Measurements from ENCODE around the gene RNF148. TPM values are rescaled to one million over a fixed set of nuclear protein-coding genes. Genes with fewer than 3 reads are reported as not detected.
A peak's percentile ranks its signal among the peaks of the same experiment; 100 is the strongest.
"Not testable (repeated sequence)": the region's sequence is repeated elsewhere in the genome, so short reads cannot be mapped to it uniquely, and the experiment has no call there.

RNF148 gene
- total RNA-seq, 3 donors from 2014 or later, result 1.3 to 11.8 (median 10.7) TPM

GRCh38 chr7:122684504-122684903, 18.2 kb downstream of the RNF148 start:
- Histone ChIP-seq H3K4me3 (no peak overlapping the region), H3K4me1 (no peaks in the 10 kb centered on the region), H3K27ac (no peak overlapping the region), H3K36me3 (no peaks in the 10 kb centered on the region), H3K27me3 (no peaks in the 10 kb centered on the region), H3K9me3 (no peaks in the 10 kb centered on the region)
- intact Hi-C loops (cut with DNase I; ENCODE audit: low total_unique reads), result no loop called here
- TF ChIP-seq CTCF (IDR thresholded peaks at IDR 0.05) (no peak), POLR2A (IDR thresholded peaks at IDR 0.05) (no peak), POLR2AphosphoS5 (IDR thresholded peaks at IDR 0.05) (no peak)
- no peak for DNase-seq (ENCODE audit: low spot score in 2 of 2)

GRCh38 chr7:122682815-122683550, 19.7 kb downstream of the RNF148 start:
- Histone ChIP-seq H3K36me3 (no peaks in the 10 kb centered on the region), H3K27ac (no peak overlapping the region), H3K4me1 (no peaks in the 10 kb centered on the region), H3K27me3 (no peaks in the 10 kb centered on the region), H3K4me3 (no peak overlapping the region), H3K9me3 (no peaks in the 10 kb centered on the region)
- no peak for DNase-seq (ENCODE audit: low spot score in 2 of 2)
- intact Hi-C loops (cut with DNase I; ENCODE audit: low total_unique reads), result no loop called here
- TF ChIP-seq POLR2A (IDR thresholded peaks at IDR 0.05), result no peak
- no peak for TF ChIP-seq CTCF (IDR thresholded peaks at IDR 0.05)
- TF ChIP-seq POLR2AphosphoS5 (IDR thresholded peaks at IDR 0.05), result no peak

- H3K27me3 ChIP-seq; H3K4me1 ChIP-seq; intact Hi-C loops (cut with DNase I; ENCODE audit: low total_unique reads); H3K27ac ChIP-seq; H3K36me3 ChIP-seq; H3K9me3 ChIP-seq; DNase-seq (ENCODE audit: low spot score in 2 of 2); H3K4me3 ChIP-seq: not testable (repeated sequence)
Observed at GRCh38 chr7:122681186-122681585, 21.5 kb downstream of the RNF148 start.

GRCh38 chr7:122679813-122680212, 22.9 kb downstream of the RNF148 start:
- no peaks in the 10 kb centered on the region for H3K9me3 ChIP-seq
- peaks cover 0 to 2% of the 10 kb centered on the region in 2 donors for H3K4me1 ChIP-seq
- no peak overlapping the region for H3K4me3 ChIP-seq
- no peaks in the 10 kb centered on the region for H3K36me3 ChIP-seq
- no peak for DNase-seq (ENCODE audit: low spot score in 2 of 2)
- no peaks in the 10 kb centered on the region for H3K27me3 ChIP-seq
- intact Hi-C loops (cut with DNase I; ENCODE audit: low total_unique reads), result no loop called here
- peak overlapping the region; percentile 33 to 38 for H3K27ac ChIP-seq
- no peak for TF ChIP-seq CTCF (IDR thresholded peaks at IDR 0.05)
- no peak for TF ChIP-seq POLR2AphosphoS5 (IDR thresholded peaks at IDR 0.05)
- TF ChIP-seq POLR2A (IDR thresholded peaks at IDR 0.05), result no peak

- DNase-seq (ENCODE audit: low spot score in 2 of 2), result peak; percentile 56 to 60
- peak overlapping the region; percentile 33 to 38 for H3K27ac ChIP-seq
- H3K9me3 ChIP-seq; intact Hi-C loops (cut with DNase I; ENCODE audit: low total_unique reads); H3K4me3 ChIP-seq; H3K4me1 ChIP-seq; H3K27me3 ChIP-seq; H3K36me3 ChIP-seq: not testable (repeated sequence)
- TF ChIP-seq POLR2AphosphoS5 (IDR thresholded peaks at IDR 0.05), result peak in 1 of 3 donors; percentile 30
Observed at GRCh38 chr7:122679269-122679709, 23.4 kb downstream of the RNF148 start.

- H3K27me3 ChIP-seq, result no peaks in the 10 kb centered on the region
- no peak for DNase-seq (ENCODE audit: low spot score in 2 of 2)
- intact Hi-C loops (cut with DNase I; ENCODE audit: low total_unique reads), result no loop called here
- H3K36me3 ChIP-seq, result no peaks in the 10 kb centered on the region
- H3K4me1 ChIP-seq, result peaks cover 0 to 5% of the 10 kb centered on the region in 2 donors
- TF ChIP-seq POLR2A (IDR thresholded peaks at IDR 0.05) (no peak), POLR2AphosphoS5 (IDR thresholded peaks at IDR 0.05) (no peak), CTCF (IDR thresholded peaks at IDR 0.05) (no peak)
- H3K27ac ChIP-seq, result no peak overlapping the region
- H3K9me3 ChIP-seq, result no peaks in the 10 kb centered on the region
- H3K4me3 ChIP-seq, result no peak overlapping the region
Observed at GRCh38 chr7:122677149-122677548, 25.6 kb downstream of the RNF148 start.
